NCI-H2227 (cell line): ENCODE results near the gene KRT7.

ENCODE experiments used
- DNase-seq: peaks from one replicate; lab custom pipeline; 2025; ENCODE audit not compliant: unreplicated experiment; lab: John Stamatoyannopoulos, UW

Gene KRT7

GRCh38 chr12:52296572-52297215 is 63.7 kb downstream of the KRT7 start:
- DNase-seq, result no peak
